Keratinocyte (primary cell): ENCODE data around the gene CCDC120.

ENCODE experiments used
- EZH2 ChIP-seq: IDR thresholded peaks from one replicate; pipeline ENCODE4 v1.6.1; 2012; ENCODE audit warnings: inconsistent platforms, mild to moderate bottlenecking, low read length, moderate library complexity
- TF ChIP-seq, protein P1 (sequence below), 3 experiments: IDR thresholded peaks in 1 of 3; conservative IDR thresholded peaks in 1 of 3; optimal IDR thresholded peaks in 1 of 3; 2 replicates in 2 of 3; 3 replicates in 1 of 3; pipeline versions ENCODE3 to v1.5.1; 2011; ENCODE audit warnings: low read length in 3 of 3, mild to moderate bottlenecking in 3 of 3, moderate library complexity in 2 of 3, control low read depth in 1 of 3, inconsistent platforms in 1 of 3; ENCODE audit not compliant: insufficient read depth in 2 of 3; ENCODE audit errors: extremely low read depth in 1 of 3

DNA sequence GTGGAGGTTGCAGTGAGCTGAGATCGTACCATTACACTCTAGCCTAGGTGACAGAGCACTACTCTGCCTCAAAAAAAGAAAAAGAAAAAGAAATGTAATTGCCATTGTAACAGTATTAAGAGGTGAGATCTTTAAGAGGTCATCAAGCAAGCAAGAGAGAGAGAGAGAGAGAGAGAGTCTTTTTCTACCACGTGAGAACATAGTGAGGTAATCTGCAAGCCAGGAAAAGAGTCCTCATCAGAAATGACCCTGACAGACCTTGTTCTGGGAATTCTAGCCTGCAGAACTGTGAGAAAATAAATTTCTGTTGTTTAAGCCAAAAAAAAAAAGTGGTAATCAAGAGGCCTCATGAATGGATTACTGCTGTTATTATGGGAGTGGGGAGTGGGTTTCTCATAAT is 49.8 kb downstream of the CCDC120 start:
- TF ChIP-seq, protein P1, sequence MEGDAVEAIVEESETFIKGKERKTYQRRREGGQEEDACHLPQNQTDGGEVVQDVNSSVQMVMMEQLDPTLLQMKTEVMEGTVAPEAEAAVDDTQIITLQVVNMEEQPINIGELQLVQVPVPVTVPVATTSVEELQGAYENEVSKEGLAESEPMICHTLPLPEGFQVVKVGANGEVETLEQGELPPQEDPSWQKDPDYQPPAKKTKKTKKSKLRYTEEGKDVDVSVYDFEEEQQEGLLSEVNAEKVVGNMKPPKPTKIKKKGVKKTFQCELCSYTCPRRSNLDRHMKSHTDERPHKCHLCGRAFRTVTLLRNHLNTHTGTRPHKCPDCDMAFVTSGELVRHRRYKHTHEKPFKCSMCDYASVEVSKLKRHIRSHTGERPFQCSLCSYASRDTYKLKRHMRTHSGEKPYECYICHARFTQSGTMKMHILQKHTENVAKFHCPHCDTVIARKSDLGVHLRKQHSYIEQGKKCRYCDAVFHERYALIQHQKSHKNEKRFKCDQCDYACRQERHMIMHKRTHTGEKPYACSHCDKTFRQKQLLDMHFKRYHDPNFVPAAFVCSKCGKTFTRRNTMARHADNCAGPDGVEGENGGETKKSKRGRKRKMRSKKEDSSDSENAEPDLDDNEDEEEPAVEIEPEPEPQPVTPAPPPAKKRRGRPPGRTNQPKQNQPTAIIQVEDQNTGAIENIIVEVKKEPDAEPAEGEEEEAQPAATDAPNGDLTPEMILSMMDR (optimal IDR thresholded peaks at IDR 0.05 in 1 of 3, IDR thresholded peaks at IDR 0.05 in 1 of 3, conservative IDR thresholded peaks at IDR 0.05 in 1 of 3; ENCODE audit: extremely low read depth in 1 of 3, insufficient read depth in 2 of 3, low read length in 3 of 3): no peak
- no peak for TF ChIP-seq EZH2
